Gastroesophageal sphincter (tissue), 3 donors: ENCODE results near the gene AIG1.

Source experiments
- CTCF ChIP-seq, 4 experiments: fragments of 200-600 bp in 2 of 4; fragments of 450-650 bp in 2 of 4; sonication (generic) in 1 of 4; IDR thresholded peaks; one replicate each; pipeline ENCODE4 v1.5.1; 2017 to 2019; ENCODE audit warnings: antibody characterized with exemption in 4 of 4, mild to moderate bottlenecking in 2 of 4, moderate library complexity in 2 of 4
- POLR2AphosphoS5 ChIP-seq: sonication (generic); formaldehyde crosslinking; IDR thresholded peaks from one replicate; pipeline ENCODE4 v1.6.1; 2017; ENCODE audit warnings: antibody characterized with exemption

GRCh38 chr6:143040018-143040417 is 20.7 kb upstream of the AIG1 start:
- TF ChIP-seq CTCF (IDR thresholded peaks at IDR 0.05) (no peak), POLR2AphosphoS5 (no peak)
